GM23248 (cell line): ENCODE data around the gene PRLH. TPM values are rescaled to one million over a fixed set of nuclear protein-coding genes. Genes with fewer than 3 reads are reported as not detected.

ENCODE experiments used
- DNase-seq: peaks from one replicate; pipeline ENCODE4 v3.0.0-alpha.2; 2015
- H2AFZ ChIP-seq: fragments of 200-600 bp; sonication (generic); 2 replicates; pipeline ENCODE4 v1.6.1; 2016; ENCODE audit warnings: antibody characterized with exemption
- H3F3A ChIP-seq: fragments of 200-600 bp; sonication (generic); 2 replicates; pipeline ENCODE4 v1.6.1; 2016; ENCODE audit warnings: mild to moderate bottlenecking, antibody characterized with exemption, mixed run types; ENCODE audit not compliant: insufficient read depth
- H3K27ac ChIP-seq: fragments of 200-600 bp; sonication (generic); 2 replicates; pipeline ENCODE4 v1.5.1; 2016; ENCODE audit warnings: mild to moderate bottlenecking
- H3K27me3 ChIP-seq: fragments of 200-600 bp; sonication (generic); replicated peaks from 2 replicates; pipeline ENCODE4 v1.6.1; 2016; ENCODE audit warnings: mild to moderate bottlenecking; ENCODE audit not compliant: insufficient read depth
- H3K36me3 ChIP-seq: fragments of 200-600 bp; sonication (generic); 2 replicates; pipeline ENCODE4 v1.6.1; 2016; ENCODE audit warnings: low read depth, mild to moderate bottlenecking
- H3K4me1 ChIP-seq: fragments of 200-600 bp; sonication (generic); 2 replicates; pipeline ENCODE4 v1.6.1; 2016; ENCODE audit warnings: mild to moderate bottlenecking; ENCODE audit not compliant: insufficient read depth
- H3K4me2 ChIP-seq: fragments of 200-600 bp; sonication (generic); one replicate; pipeline ENCODE4 v1.6.1; 2016; ENCODE audit warnings: mild to moderate bottlenecking; ENCODE audit not compliant: unreplicated experiment
- H3K4me3 ChIP-seq: fragments of 200-600 bp; sonication (generic); 2 replicates; pipeline ENCODE4 v1.5.1; 2016; ENCODE audit warnings: mild to moderate bottlenecking
- H3K79me2 ChIP-seq: fragments of 200-600 bp; sonication (generic); 2 replicates; pipeline ENCODE4 v1.6.1; 2016; ENCODE audit warnings: mild to moderate bottlenecking; ENCODE audit not compliant: insufficient read depth
- H3K9ac ChIP-seq: fragments of 200-600 bp; sonication (generic); 2 replicates; pipeline ENCODE4 v1.6.1; 2016; ENCODE audit warnings: mild to moderate bottlenecking
- H3K9me2 ChIP-seq: fragments of 200-600 bp; sonication (generic); 2 replicates; pipeline ENCODE4 v1.6.1; 2016; ENCODE audit warnings: mixed run types, mild to moderate bottlenecking, moderate library complexity; ENCODE audit not compliant: insufficient read depth
- H3K9me3 ChIP-seq: fragments of 200-600 bp; sonication (generic); one replicate; pipeline ENCODE4 v1.6.1; 2017; ENCODE audit warnings: low read depth
- H4K20me1 ChIP-seq: fragments of 200-600 bp; sonication (generic); 2 replicates; pipeline ENCODE4 v1.6.0; 2016; ENCODE audit not compliant: insufficient read depth
- EZH2 ChIP-seq: fragments of 200-600 bp; sonication (generic); IDR thresholded peaks from 2 replicates; pipeline ENCODE4 v1.6.1; 2018; ENCODE audit warnings: antibody characterized with exemption, mild to moderate bottlenecking; ENCODE audit not compliant: insufficient read depth, poor library complexity, severe bottlenecking
- EZH2phosphoT487 ChIP-seq: fragments of 200-600 bp; sonication (generic); IDR thresholded peaks from 2 replicates; pipeline ENCODE4 v1.6.1; 2018; ENCODE audit warnings: antibody characterized with exemption, moderate library complexity, mild to moderate bottlenecking, low read depth; ENCODE audit not compliant: insufficient read depth
- whole genome bisulfite sequencing, 2 experiments: methylation state at CpG; one replicate each; pipeline ENCODE4 v1.1.6; 2015 to 2017; ENCODE audit warnings: low lambda C conversion rate in 2 of 2, low coverage in 1 of 2; ENCODE audit errors: missing lambda C conversion rate in 2 of 2; 5-methylcytosine and 5-hydroxymethylcytosine counted together
- in situ Hi-C: fragments of 300-500 bp; cut with MboI; formaldehyde crosslinking; loops from 2 replicates; pipeline ENCODE4 v1.15.0; 2020
- polyA plus RNA-seq: library from polyadenylated mRNA; unstranded; fragments of >200 nt; fragmentation: Nextera tagmentation; extraction: Ambion mirVana; gene quantifications from 2 replicates; pipeline ENCODE4 v1.2.1, GENCODE V29; 2016
- small RNA-seq: library from RNA; depleted of rRNA; stranded (forward); fragments of <200 nt; gene quantifications from one replicate; pipeline ENCODE3, GENCODE V24; 2014; ENCODE audit warnings: low read depth, low replicate concordance
- total RNA-seq: library from RNA; depleted of rRNA; stranded (reverse); fragments of >200 nt; shearing (Covaris generic); gene quantifications from 2 replicates; pipeline ENCODE4 v1.2.3, GENCODE V29; 2014; rRNA removed

PRLH gene
- total and polyA plus RNA-seq, 2 experiments from 2014 or later, result not detected

- H3K36me3 ChIP-seq, result no peaks in the 10 kb centered on the region
- no peaks in the 10 kb centered on the region for H4K20me1 ChIP-seq
- H3K4me2 ChIP-seq, result peak overlapping the region; percentile 54
- peak overlapping the region; percentile 81 for H3K27ac ChIP-seq
- H3K9ac ChIP-seq, result peak overlapping the region; percentile 55
- no peaks in the 10 kb centered on the region for H3K9me2 ChIP-seq
- no peaks in the 10 kb centered on the region for H3K27me3 ChIP-seq
- peak; percentile 30 for DNase-seq
- H3K9me3 ChIP-seq, result no peaks in the 10 kb centered on the region
- peaks cover 35% of the 10 kb centered on the region for H3K4me1 ChIP-seq
- H3K4me3 ChIP-seq, result peak overlapping the region; percentile 13; the same call in 1 of the 2 replicates
- in situ Hi-C loops, result no loop called here
- no peaks in the 10 kb centered on the region for H3K79me2 ChIP-seq
- TF ChIP-seq EZH2, result no peak
- no peak for TF ChIP-seq EZH2phosphoT487
- peaks cover 53% of the 10 kb centered on the region for H3F3A ChIP-seq
- 0 out of 2 replicates have a peak overlapping the region, but pooled peaks have one; percentile 58 for H2AFZ ChIP-seq
- WGBS, 2 experiments, result 11 to 19% methylated on average over 3 of the region's 3 CpGs
Observed at GRCh38 chr2:237616373-237616733, 50.0 kb downstream of the PRLH start.

Small RNA genes lying within 50 kb of the gene (small RNA-seq; reads per million reads assigned to genes)
- gene RNU6-1140P, result 0.19 reads per million

Other genes with a start within 250 kb of the PRLH start
- gene COL6A3, start 152.4 kb upstream of the PRLH start, total RNA-seq, result 1,362 and 1,653 TPM in 2 replicates
- gene COL6A3, start 152.4 kb upstream of the PRLH start, polyA plus RNA-seq, result 344 and 350 TPM in 2 replicates
- 4.7 and 8.1 TPM in 2 replicates for gene MLPH, start 79.3 kb upstream of the PRLH start, total RNA-seq
- gene MLPH, start 79.3 kb upstream of the PRLH start, polyA plus RNA-seq, result 10.8 and 14.9 TPM in 2 replicates
- 0.76 and 1.7 TPM in 2 replicates for gene RAB17, start 24.2 kb downstream of the PRLH start, total RNA-seq
- gene RAB17, start 24.2 kb downstream of the PRLH start, polyA plus RNA-seq, result 0.34 TPM in 1 of 2 replicates, not detected in the other
- gene LRRFIP1, start 61.0 kb downstream of the PRLH start, total RNA-seq, result 56.8 and 84.4 TPM in 2 replicates
- gene LRRFIP1, start 61.0 kb downstream of the PRLH start, polyA plus RNA-seq, result 149 and 159 TPM in 2 replicates
- 0.11 and 2.8 TPM in 2 replicates for gene RBM44, start 232.2 kb downstream of the PRLH start, total RNA-seq
- not detected in 2 replicates for gene RBM44, start 232.2 kb downstream of the PRLH start, polyA plus RNA-seq